EL (cell line): Measurements from ENCODE around the gene PCDHAC1.
"Not testable (repeated sequence)": the region's sequence is repeated elsewhere in the genome, so short reads cannot be mapped to it uniquely, and the experiment has no call there.

Experiments used
- DNase-seq: peaks from one replicate; pipeline ENCODE4 v3.0.0-alpha.2; 2016

Gene PCDHAC1, protein sequence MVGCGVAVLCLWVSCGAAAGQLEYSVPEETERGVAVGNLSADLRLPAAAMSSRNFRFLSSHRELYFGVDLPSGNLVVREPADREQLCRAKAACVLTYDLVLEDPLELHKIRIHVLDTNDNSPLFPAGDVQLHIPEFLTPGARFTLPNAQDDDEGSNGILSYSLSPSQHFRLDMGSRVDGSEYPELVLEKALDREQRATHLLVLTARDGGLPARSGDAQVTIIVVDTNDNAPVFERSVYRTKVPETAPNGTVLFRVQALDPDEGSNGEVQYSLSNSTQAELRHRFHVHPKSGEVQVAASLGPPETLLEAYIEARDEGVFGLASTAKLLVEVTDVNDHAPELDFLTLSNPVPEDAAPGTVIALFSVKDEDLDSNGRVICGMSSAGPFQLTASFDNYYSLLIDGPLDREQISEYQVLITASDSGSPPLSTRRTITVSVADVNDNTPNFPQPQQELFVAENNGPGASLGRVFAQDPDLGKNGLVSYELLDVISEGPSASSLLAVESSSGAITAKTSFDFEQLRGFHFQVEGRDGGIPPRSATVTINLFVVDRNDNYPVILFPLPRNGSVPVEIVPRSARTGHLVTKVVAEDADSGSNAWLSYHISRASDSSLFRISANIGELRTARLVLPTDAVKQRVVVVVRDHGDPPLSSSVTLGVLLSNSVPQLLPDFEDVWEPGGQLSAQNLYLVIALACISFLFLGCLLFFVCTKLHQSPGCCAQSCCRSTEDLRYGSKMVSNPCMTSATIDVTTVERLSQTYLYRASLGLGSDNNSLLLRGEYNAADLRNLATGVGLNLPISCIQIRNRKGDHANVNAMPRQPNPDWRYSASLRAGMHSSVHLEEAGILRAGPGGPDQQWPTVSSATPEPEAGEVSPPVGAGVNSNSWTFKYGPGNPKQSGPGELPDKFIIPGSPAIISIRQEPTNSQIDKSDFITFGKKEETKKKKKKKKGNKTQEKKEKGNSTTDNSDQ

DNA sequence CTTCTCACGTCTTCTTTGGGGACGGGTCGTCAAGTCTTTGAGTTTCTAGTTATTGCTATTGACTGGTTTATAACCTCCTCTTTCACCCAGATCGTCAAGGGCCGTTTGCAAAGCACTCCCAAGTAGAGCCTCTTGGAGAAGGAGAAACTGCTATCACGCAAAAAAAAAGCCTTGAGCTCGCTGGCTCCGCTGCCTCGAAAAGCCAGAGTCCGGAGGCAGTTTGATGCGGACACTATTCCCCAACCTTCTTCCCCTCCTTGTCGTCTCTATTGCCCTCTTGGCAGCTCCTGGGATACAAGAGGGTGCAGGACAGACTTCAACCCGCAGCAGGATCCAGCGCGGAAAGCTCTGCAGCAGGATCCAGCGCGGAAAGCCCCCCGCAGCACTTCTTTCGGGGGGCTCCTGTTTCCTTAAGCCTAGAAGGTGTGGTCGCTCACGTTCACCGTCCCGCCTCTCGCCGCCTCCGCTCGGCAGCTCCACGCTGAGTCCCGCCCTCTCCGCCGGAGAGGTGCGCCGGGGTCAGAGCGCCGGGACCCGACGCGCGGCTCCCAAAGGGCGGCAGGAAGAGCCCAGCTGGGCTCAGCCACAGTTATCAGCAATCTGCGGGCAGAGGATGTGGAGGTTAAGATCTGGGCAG lies at the start of gene PCDHAC1:
TSS of gene PCDHAC1 (plus strand) at position 494 of the 637 bp plus-strand sequence. CDS start 594 bp downstream, outside the sequence.
- no peak for DNase-seq

DNA sequence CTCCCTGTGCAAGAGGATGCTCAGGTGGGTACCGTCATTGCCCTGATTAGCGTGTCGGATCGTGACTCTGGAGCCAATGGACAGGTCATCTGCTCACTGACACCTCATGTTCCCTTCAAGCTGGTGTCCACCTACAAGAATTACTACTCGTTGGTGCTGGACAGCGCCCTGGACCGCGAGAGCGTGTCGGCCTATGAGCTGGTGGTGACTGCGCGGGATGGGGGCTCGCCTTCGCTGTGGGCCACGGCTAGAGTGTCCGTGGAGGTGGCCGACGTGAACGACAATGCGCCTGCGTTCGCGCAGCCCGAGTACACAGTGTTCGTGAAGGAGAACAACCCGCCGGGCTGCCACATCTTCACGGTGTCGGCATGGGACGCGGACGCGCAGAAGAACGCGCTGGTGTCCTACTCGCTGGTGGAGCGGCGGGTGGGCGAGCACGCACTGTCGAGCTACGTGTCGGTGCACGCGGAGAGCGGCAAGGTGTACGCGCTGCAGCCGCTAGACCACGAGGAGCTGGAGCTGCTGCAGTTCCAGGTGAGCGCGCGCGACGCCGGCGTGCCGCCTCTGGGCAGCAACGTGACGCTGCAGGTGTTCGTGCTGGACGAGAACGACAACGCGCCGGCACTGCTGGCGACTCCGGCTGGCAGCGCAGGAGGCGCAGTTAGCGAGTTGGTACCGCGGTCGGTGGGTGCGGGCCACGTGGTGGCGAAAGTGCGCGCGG lies 49.4 kb upstream of the PCDHAC1 start:
- not testable (repeated sequence) for DNase-seq

DNA sequence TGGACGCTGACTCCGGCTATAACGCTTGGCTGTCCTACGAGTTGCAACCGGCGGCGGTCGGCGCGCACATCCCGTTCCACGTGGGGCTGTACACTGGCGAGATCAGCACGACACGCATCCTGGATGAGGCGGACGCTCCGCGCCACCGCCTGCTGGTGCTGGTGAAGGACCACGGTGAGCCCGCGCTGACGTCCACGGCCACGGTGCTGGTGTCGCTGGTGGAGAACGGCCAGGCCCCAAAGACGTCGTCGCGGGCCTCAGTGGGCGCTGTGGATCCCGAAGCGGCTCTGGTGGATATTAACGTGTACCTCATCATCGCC lies 48.9 kb upstream of the PCDHAC1 start:
- no peak for DNase-seq

DNA sequence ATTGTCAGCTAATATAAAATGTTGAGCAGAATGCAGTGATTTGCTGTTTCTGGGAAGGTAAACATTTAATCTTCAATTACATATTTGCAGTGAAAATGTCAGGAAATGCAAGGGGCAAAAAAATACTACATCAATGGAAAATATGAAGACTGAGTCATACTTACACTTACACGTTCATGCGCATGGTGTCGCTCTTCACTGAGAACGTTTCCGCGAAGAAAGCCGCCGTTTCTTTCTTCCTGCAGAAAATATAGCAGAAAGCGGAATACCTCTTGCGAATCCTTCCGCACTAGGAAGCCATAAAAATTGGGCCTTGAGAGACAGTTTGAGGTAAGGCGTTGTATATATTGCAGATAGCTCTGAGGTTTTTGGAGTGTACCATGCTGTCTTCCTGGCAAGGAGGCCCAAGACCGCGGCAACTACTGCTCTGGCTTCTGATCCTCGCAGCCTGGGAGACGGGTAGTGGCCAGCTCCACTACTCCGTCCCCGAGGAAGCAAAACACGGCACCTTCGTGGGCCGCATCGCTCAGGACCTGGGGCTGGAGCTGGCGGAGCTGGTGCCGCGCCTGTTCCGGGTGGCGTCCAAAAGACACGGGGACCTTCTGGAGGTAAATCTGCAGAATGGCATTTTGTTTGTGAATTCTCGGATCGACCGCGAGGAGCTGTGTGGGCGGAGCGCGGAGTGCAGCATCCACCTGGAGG lies 44.1 kb upstream of the PCDHAC1 start, which contains the start of gene PCDHA13:
TSS of gene PCDHA13 (plus strand) at position 236 of the 702 bp plus-strand sequence. CDS start at position 381, 145 bp downstream.
- no peak for DNase-seq

DNA sequence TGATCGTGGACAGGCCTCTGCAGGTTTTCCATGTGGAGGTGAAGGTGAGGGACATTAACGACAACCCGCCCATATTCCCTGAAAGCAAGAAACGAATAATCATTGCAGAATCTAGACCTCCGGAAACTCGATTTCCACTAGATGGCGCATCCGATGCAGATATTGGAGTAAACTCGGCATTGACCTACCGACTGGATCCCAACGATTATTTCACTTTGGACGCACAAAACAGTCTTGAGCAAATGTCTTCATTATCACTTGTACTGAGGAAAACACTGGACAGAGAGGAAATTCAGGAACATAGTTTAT lies 43.6 kb upstream of the PCDHAC1 start:
- peak; percentile 6 for DNase-seq

DNA sequence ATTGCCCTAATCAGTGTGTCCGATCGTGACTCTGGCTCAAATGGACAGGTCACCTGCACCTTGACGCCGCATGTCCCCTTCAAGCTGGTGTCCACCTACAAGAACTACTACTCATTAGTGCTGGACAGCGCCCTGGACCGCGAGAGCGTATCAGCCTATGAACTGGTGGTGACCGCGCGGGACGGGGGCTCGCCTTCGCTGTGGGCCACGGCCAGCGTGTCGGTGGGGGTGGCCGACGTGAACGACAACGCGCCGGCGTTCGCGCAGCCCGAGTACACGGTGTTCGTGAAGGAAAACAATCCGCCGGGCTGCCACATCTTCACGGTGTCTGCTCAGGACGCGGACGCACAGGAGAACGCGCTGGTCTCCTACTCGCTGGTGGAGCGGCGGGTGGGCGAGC lies 42.7 kb upstream of the PCDHAC1 start:
- DNase-seq = no peak

DNA sequence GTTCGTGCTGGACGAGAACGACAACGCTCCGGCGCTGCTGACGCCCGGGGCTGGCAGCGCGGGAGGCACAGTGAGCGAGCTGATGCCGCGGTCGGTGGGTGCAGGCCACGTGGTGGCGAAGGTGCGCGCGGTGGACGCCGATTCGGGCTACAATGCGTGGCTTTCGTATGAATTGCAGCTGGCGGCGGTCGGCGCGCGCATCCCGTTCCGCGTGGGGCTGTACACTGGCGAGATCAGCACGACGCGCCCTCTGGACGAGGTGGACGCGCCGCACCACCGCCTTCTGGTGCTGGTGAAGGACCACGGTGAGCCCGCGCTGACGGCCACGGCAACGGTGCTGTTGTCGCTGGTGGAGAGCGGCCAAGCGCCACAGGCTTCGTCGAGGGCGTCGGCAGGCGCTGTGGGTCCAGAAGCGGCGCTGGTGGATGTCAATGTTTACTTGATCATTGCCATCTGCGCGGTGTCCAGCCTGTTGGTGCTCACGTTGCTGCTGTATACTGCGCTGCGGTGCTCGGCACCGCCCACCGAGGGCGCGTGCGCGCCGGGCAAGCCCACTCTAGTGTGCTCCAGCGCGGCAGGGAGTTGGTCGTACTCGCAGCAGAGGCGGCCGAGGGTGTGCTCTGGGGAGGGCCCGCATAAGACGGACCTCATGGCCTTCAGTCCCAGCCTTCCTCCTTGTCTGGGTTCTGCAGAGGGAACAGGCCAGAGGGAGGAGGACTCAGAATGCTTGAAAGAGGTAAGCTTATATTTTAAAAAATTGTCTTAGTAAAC lies 42.0 kb upstream of the PCDHAC1 start:
- DNase-seq = no peak

DNA sequence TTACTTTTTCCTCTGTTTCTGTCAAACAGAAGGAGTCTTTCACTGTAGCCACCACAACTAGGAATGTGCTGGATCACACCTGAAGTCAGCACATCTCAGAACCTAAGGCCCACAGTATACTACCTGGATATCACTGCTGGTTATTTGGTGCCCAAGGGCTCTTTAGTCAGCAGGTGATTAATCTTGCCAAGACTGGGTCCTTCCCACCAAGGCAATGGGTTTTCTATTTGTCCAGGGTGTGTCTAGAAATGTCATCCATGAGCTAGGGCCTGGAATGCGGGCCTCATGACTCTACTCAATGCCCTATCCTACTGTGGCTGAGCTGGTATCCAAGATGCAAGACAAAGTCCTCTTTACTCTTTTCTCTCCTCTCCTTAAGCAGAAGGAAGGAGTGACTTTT lies 9.8 kb upstream of the PCDHAC1 start:
- no peak for DNase-seq

DNA sequence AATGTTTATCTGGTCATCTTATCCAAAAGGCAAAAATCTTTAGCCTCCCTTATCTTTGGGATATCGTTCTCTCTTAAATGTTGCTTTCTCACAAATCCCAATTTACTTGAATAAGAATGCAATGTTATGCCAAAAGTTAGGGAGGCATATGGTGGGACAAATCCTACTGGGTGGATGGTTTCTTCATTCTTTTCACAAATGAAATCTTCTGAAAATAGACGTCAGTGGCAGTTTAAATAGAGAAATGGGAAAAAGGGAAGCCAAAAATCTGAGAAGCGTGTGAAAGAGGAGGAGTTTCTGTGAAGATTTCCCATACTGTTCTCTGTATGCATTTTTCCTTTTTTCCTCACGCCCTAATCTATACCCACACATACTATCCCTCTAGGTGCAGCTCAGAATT lies 2.5 kb upstream of the PCDHAC1 start:
- DNase-seq = no peak

DNA sequence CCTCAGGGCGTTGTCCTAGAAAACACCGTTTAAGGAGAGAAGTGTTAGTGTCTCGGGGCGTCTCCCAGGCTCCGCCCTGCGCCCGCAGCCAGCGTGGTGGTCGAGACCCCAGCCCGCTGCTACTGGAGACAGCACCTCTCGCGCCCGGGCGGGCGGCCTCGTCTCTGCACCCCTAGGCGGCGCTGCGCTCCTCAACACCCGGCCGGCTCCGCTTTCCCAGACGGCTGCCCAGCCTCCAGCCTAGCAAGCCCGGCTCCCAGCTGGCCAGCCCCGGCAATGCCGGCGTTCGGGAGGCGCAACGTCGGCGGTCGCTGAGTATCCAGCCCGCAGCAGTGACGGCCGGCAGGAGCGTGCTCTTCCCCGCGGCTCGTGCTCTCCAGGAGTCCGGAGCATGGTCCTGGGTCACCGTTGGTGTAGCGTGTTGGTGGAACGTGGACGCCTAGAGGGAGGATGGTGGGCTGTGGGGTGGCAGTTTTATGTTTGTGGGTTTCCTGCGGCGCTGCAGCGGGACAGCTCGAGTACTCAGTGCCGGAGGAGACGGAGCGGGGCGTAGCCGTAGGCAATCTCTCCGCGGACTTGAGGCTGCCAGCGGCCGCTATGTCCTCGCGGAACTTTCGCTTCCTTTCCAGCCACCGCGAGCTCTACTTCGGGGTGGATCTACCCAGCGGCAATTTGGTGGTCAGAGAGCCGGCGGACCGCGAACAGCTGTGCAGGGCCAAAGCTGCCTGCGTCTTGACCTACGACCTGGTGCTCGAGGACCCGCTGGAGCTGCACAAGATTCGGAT lies 536 bp downstream of the PCDHAC1 start:
- DNase-seq = peak; percentile 11

DNA sequence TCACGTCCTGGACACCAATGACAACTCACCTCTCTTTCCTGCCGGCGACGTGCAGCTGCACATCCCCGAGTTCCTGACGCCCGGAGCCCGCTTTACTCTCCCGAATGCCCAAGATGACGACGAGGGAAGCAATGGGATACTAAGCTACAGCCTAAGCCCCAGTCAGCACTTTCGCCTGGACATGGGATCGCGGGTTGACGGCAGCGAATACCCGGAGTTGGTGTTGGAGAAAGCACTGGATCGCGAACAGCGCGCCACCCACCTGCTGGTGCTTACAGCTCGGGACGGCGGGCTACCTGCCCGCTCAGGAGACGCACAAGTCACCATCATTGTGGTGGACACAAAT lies 1.1 kb downstream of the PCDHAC1 start:
- DNase-seq = no peak

DNA sequence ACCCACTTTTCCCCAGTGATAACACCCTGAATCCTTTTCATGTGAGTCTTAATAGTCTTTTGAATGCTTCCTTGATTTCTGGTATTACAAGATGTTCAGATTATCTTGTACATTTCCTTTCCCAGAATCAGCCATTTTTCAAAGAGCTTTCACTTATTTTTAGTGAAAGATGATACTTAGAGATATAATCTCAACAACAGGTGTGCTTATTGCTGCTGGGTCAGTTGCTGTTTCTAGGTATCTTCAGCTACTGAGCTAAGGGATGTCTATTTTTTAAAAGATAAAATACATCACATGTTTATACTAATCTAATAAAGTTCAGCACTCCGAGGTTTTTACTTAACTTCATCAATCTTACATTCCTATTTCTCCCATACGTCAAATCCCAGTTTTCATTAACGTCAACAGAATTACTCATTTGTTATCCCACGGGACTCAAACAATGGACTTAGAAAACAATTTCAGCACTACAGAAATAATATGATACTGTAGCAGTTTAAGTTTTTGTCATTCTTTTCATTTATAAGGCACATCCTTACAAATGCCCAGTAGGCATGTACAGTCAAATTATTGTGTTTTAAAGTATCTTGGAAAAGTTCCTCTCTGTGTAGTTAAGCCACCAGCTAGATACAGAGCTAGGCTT lies 9.0 kb downstream of the PCDHAC1 start:
- no peak for DNase-seq

DNA sequence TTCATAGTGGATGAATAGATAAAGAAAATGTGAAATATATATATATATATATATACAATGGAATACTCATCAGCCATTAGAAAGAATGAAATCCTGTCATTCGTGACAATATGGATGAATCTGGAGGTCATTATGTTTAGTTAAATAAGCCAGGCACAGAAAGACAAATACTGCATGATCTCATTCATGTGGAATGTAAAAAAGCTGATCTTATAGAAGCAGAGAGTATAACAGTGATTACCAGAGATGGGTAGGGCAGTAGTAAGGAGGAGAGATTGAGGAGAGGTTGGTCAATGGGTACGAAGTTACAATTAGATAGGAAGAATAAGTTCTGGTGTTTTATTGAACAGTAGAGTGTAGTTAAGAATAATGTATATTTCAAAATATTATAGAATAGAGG lies 20.5 kb downstream of the PCDHAC1 start:
- no peak for DNase-seq

DNA sequence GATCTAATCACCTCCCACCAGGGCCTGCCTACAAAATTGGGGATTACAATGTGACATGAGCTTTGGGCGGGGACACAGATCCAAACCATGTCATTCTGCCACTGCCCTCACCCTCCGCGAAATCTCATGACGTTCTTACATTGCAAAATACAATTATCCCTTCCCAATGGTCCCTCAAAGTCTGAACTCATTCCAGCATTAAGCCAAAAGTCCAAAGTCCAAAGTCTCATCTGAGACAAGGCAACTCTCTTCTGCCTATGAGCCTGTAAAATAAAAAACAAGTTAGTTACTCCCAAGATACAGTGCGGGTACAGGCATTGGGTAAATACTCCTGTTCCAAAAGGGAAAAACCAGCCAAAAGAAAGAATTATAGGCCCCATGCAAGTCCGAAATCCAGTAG lies 25.5 kb downstream of the PCDHAC1 start:
- no peak for DNase-seq

DNA sequence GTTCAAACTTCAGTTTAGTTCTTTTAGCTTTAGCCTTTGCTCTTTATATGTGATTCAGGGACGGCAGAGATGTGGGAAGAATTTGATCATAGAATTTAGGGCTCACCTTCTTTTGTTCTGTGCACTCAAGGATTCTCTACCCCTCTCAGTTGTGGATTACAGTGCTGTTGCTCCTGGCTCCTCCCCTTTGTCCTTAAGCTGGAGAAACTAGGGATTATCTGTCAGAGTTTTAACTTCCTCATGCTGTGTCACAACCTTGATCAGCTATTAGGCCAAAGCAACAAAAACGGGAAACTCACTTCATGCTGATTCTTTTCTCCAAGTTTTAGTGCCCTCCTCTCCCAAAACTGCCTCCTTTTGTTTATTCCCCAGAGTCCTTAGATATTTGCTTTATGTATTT lies 27.1 kb downstream of the PCDHAC1 start:
- no peak for DNase-seq

DNA sequence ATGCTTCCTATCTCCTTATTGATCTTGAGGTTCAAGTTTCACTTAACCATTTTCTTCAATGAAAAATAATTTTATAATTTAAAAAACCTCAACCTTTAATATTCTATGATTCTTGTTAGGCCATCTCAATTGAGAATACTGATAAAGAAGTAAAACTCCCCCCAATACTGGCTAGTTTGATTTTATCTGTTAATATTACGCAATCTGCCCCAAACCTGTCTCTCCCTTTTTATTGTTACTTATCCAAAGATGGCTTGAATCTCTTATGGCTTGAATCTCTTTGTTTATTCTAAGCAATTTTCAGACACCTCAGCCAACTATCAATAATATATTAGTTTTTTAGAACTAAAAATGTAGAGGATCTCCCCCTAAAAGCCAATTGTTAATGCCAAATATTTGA lies 36.1 kb downstream of the PCDHAC1 start:
- DNase-seq = no peak

DNA sequence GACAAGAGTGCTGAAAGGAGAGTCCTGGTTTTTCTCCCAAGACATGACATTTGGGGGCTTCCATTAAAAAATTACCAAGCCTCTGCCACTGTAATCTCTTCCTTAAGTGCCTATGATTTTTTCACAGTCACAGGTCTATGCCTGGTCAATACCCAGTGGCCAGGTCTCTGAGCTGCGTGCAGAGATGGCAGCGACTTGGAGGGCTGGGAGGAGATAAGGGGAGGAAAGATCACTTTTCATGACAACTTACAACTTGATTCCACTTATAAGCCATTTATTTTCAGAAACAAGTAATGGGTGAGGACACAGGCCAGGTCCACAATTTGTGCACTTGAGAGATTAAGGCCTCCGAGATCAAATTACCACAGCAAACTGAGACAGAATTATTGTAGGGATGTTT lies 38.3 kb downstream of the PCDHAC1 start:
- no peak for DNase-seq

DNA sequence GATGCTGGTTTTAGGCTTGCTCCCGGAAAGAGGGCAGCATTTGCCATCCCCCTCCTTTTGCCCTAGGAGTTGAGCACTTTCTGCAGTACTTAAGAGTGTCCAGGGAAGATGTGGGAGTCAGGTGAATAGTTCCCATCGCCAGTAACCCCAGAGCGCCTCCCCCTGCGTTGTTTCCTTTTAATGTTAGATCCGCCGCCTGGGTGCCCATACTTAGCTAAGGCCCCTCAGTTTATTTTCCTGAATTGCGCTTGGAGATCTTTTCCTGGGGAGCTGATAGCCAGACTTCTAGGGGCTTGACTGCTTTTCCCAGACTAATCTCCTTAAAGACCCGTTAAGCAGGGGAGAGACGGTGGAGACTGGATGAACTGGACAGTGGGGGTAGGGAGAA lies 39.8 kb downstream of the PCDHAC1 start:
- no peak for DNase-seq

DNA sequence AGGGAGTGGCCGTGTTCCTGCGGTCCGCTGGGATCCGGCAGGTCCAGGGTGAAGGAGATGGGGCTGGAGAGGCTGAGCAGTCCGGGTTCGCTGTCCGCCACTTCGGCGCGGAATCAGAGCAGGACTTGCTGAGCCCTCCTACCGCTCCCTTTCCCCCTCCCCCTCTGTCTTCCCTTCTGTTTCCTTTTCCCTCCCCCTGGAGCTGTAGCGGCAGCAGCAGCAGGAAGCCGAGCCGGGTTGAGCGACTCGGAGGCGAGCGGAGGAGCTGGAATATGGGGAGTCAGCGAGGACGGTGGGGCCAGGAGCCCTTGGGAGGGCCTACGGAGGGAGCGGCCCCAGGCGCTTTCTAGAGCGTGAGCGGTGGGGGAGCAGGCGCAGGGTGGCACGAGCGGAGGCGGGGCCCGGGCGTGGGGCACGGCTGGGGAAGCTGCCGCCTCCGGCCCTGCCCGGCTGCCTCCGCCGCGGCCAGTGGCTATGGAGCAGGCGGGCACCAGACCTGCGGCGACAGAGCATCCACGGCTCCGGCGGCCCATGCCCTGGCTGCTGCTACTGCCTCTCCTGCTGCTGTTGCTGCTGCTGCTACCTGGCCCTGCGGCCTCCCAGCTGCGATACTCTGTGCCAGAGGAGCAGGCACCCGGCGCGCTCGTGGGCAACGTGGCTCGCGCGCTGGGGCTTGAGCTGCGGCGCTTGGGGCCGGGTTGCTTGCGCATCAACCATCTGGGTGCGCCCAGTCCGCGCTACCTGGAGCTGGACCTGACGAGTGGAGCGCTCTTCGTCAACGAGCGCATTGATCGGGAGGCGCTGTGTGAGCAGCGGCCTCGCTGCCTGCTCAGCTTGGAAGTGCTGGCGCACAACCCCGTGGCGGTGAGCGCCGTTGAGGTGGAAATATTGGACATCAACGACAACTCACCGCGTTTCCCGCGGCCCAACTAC lies 40.5 kb downstream of the PCDHAC1 start, which contains the start of gene PCDHAC2:
TSS of gene PCDHAC2 (plus strand) at position 184 of the 933 bp plus-strand sequence. CDS start at position 475, 291 bp downstream.
- peak; percentile 18 for DNase-seq
